Measurements from ENCODE around the gene VWC2. TPM values are rescaled to one million over a fixed set of nuclear protein-coding genes. Genes with fewer than 3 reads are reported as not detected.

VWC2 gene
- total RNA-seq, 4 donors from 2014 or later, result under 0.01 to 0.22 (median 0.18) TPM

GRCh38 chr7:49892481-49892880 lies 119.0 kb downstream of the VWC2 start:
- TF ChIP-seq CTCF (IDR thresholded peaks at IDR 0.05; ENCODE audit: low read depth), result no peak

DNA sequence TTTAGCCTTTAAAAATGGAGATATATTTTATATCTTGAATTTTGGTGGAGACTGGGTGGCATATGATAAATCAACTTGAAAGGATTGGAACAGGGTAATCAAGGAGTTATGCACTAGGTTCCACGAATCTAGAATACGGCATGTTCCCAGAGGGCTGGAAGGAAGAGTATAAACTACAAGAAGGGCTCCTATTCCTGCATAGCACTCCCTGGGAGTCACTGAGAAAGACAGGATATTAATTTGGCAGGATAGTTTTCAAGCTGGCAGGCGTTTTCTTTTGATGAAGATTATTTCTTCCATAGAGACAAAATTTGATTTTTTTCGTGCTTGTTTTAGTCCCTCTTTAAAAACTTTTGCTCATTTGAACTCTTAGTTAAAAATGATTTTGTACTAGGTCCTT lies 119.7 kb downstream of the VWC2 start:
- no peak for TF ChIP-seq CTCF (IDR thresholded peaks at IDR 0.05; ENCODE audit: low read depth)

DNA sequence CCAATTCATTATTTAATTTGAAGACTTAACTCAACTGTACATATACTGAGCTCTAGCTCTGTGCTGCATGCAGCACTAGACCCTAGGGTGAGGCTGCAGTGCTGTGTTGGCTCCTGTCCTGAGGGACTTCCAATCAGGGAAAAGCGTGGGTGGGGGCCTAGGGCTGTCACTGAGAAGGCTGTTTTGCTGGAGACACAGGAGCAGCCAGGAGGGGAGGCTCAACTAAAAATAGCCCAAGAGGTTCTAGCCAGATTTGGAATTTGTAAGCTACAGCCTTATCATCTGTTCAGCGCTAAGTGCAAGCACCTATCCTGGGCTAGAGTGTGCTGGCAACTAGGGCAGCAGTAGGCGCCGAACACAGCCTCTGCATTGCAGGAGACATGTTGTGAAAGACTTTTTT lies 121.1 kb downstream of the VWC2 start:
- TF ChIP-seq CTCF (IDR thresholded peaks at IDR 0.05; ENCODE audit: low read depth), result no peak

DNA sequence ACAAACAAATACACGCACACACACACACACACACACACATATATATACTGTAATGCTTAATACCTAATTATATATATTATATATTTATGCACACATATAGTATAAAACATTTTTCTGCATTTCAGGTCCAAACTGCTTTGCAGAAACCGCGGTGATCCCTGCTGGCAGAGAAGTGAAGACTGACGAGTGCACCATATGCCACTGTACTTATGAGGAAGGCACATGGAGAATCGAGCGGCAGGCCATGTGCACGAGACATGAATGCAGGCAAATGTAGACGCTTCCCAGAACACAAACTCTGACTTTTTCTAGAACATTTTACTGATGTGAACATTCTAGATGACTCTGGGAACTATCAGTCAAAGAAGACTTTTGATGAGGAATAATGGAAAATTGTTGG lies 138.5 kb downstream of the VWC2 start:
- TF ChIP-seq CTCF (IDR thresholded peaks at IDR 0.05; ENCODE audit: low read depth), result no peak

DNA sequence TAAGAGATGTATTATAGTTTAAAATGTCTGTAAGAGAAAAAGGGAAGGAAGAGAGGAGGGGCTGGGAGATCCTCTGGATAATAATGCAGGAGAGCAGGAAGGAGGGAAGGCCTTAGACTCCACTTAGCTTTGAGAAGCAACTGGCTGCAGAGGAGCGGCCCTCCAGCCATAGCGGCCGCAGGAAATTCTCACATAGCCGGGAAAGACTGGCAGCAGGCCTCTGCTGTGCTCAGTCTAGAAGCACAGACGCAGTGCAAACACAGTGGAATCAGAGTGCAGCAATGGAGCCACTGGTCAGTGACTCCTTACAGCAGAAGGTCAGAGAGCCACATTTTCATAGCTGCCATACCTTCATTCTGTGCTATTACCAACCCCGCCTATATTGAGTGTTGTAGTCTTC lies 153.3 kb downstream of the VWC2 start:
- TF ChIP-seq CTCF (IDR thresholded peaks at IDR 0.05; ENCODE audit: low read depth), result no peak

DNA sequence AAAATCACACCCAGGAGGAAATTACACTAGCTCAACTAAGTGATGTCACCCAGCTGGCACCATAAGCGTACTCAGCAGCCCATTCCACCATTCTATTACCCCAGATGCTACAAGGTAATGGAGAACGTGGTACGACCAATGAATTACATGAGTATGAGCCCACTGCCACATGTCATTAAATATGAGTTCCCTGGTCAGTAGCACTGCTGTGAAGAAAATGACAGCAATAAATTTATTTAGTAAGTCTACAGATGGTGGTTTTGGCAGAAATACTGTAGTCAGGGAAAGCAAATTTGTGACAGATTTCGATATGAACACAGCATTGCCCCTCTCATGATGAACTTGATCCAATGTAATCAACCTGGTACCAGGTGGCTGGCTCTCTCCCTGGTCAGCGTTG lies 154.2 kb downstream of the VWC2 start:
- TF ChIP-seq CTCF (IDR thresholded peaks at IDR 0.05; ENCODE audit: low read depth), result no peak

DNA sequence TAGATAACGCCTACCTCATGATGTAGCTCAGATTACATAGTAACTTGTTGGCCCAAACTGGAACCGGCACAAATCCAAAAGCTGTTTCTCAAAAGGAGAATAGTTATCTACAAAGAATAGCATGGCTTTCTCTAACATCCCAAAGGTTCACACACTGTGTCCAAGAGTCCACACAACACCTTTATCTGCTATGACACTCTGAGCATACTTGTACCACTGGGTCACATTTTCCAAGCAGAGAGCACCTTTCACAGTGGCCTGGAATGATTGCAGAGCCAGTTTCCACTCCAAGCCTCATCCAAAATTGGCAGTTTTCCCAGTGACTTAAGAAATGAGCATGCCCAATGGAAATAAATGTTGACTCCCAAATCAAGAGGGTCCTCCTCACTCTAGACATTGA lies 155.3 kb downstream of the VWC2 start:
- no peak for TF ChIP-seq CTCF (IDR thresholded peaks at IDR 0.05; ENCODE audit: low read depth)

- no peak for TF ChIP-seq CTCF (IDR thresholded peaks at IDR 0.05; ENCODE audit: low read depth)
Measured at GRCh38 chr7:49931627-49932026, 158.2 kb downstream of the VWC2 start.
